ENCODE results near the gene ERCC3.
"Not testable (repeated sequence)": the region's sequence is repeated elsewhere in the genome, so short reads cannot be mapped to it uniquely, and the experiment has no call there.

Gene ERCC3

DNA sequence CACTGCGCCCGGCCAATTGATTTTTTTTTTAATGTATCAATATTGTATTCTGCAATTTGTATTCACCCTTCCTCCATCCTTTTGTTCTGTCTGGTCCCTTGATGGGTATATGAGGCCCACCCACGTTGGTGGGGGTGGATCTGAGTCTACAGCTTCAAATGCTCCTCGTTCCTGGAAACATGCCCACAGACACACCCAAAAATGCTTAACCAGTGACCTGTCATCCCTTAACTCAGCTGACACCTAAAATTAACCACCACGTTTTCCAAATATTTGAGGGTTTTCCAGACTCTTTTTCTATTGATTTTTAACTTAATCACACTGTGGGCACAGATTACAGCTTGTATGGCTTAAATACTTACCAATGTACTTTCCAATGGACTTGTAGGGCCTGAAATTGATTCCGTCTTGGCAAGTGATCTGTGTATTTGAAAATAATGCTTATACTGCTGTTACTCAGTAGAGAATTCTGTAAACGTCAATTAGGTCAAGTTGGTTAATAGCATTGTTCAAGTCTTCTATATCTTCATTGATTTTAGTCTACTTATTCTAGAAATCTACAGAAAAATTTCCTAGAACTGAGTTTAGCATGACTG, 39.5 kb downstream of the ERCC3 start:
- H3K9me3 ChIP-seq (ENCODE audit: low read length): no peaks in the 10 kb centered on the region
- no peak overlapping the region for H2AFZ ChIP-seq (ENCODE audit: low read length)
- H3K36me3 ChIP-seq (ENCODE audit: insufficient read depth, low read length): peaks cover 30% of the 10 kb centered on the region
- H3F3A ChIP-seq (ENCODE audit: insufficient read depth, low read length): no peaks in the 10 kb centered on the region
- no peaks in the 10 kb centered on the region for H3K4me1 ChIP-seq (ENCODE audit: insufficient read depth, low read length, severe bottlenecking)
- no peak overlapping the region for H3K27ac ChIP-seq (ENCODE audit: low read depth, low read length, poor library complexity, severe bottlenecking)
- no peak overlapping the region for H3K4me3 ChIP-seq (ENCODE audit: low read depth, low read length, poor library complexity, severe bottlenecking)
- no peaks in the 10 kb centered on the region for H3K79me2 ChIP-seq (ENCODE audit: insufficient read depth, low read length)
- TF ChIP-seq EZH2 (IDR thresholded peaks at IDR 0.05; ENCODE audit: borderline replicate concordance, low read length): no peak
- TF ChIP-seq, protein P1, sequence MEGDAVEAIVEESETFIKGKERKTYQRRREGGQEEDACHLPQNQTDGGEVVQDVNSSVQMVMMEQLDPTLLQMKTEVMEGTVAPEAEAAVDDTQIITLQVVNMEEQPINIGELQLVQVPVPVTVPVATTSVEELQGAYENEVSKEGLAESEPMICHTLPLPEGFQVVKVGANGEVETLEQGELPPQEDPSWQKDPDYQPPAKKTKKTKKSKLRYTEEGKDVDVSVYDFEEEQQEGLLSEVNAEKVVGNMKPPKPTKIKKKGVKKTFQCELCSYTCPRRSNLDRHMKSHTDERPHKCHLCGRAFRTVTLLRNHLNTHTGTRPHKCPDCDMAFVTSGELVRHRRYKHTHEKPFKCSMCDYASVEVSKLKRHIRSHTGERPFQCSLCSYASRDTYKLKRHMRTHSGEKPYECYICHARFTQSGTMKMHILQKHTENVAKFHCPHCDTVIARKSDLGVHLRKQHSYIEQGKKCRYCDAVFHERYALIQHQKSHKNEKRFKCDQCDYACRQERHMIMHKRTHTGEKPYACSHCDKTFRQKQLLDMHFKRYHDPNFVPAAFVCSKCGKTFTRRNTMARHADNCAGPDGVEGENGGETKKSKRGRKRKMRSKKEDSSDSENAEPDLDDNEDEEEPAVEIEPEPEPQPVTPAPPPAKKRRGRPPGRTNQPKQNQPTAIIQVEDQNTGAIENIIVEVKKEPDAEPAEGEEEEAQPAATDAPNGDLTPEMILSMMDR (IDR thresholded peaks at IDR 0.05; ENCODE audit: low read length): no peak
- no peak overlapping the region for H3K9ac ChIP-seq (ENCODE audit: low read length)
- H3K4me2 ChIP-seq (ENCODE audit: low read length): no peak overlapping the region
- H4K20me1 ChIP-seq (ENCODE audit: insufficient read depth, low read length): no peaks in the 10 kb centered on the region
- H3K9me2 ChIP-seq (ENCODE audit: low read depth, low read length): no peaks in the 10 kb centered on the region
- H3K27me3 ChIP-seq (ENCODE audit: insufficient read depth, low read length): no peaks in the 10 kb centered on the region

DNA sequence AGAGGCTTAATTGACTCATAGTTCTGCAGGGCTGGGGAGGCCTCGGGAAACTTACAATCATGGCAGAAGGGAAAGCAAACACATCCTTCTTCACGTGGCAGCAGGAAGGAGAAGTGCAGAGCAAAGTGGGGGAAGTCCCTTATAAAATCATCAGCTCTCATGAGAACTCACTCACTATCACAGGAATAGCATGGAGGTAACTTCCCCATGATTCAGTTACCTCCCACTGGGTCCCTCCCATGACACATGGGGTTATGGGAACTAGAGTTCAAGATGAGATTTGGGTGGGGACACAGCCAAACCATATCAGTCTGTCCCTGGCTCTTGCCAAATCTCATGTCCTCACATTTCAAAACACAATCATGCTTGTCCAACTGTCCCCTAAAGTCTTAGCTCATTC, 52.8 kb downstream of the ERCC3 start:
- not testable (repeated sequence) for H3K4me3 ChIP-seq (ENCODE audit: low read depth, low read length, poor library complexity, severe bottlenecking); H3K9me3 ChIP-seq (ENCODE audit: low read length); H3K9ac ChIP-seq (ENCODE audit: low read length); H3K27me3 ChIP-seq (ENCODE audit: insufficient read depth, low read length); H2AFZ ChIP-seq (ENCODE audit: low read length); H3K27ac ChIP-seq (ENCODE audit: low read depth, low read length, poor library complexity, severe bottlenecking); H3K4me2 ChIP-seq (ENCODE audit: low read length); H3K4me1 ChIP-seq (ENCODE audit: insufficient read depth, low read length, severe bottlenecking); H3F3A ChIP-seq (ENCODE audit: insufficient read depth, low read length); H3K36me3 ChIP-seq (ENCODE audit: insufficient read depth, low read length); H4K20me1 ChIP-seq (ENCODE audit: insufficient read depth, low read length); H3K9me2 ChIP-seq (ENCODE audit: low read depth, low read length); H3K79me2 ChIP-seq (ENCODE audit: insufficient read depth, low read length)

DNA sequence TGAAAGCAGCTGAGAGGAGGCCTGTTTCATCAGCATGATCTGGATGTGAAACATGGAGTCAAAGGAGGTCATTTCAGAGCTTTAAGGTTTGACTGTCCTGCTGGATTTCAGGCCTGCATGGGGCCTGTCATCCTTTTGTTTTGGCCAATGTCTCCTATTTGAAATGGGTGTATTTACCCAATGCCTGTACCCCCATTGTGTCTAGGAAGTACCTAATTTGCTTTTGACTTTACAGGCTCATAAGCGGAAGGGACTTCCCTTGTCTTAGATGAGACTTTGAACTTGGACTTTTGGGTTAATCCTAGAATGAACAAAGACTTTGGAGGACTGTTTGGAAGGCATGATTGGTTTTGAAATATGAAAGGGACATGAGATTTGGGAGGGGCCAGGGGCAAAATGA, 54.5 kb downstream of the ERCC3 start:
- Histone ChIP-seq H3K36me3 (ENCODE audit: insufficient read depth, low read length) (no peaks in the 10 kb centered on the region), H4K20me1 (ENCODE audit: insufficient read depth, low read length) (no peaks in the 10 kb centered on the region), H3K4me1 (ENCODE audit: insufficient read depth, low read length, severe bottlenecking) (no peaks in the 10 kb centered on the region), H3K4me3 (ENCODE audit: low read depth, low read length, poor library complexity, severe bottlenecking) (no peak overlapping the region), H3K4me2 (ENCODE audit: low read length) (no peak overlapping the region), H3K9me2 (ENCODE audit: low read depth, low read length) (no peaks in the 10 kb centered on the region), H3K79me2 (ENCODE audit: insufficient read depth, low read length) (no peaks in the 10 kb centered on the region), H3F3A (ENCODE audit: insufficient read depth, low read length) (no peaks in the 10 kb centered on the region), H3K27ac (ENCODE audit: low read depth, low read length, poor library complexity, severe bottlenecking) (no peak overlapping the region), H3K9ac (ENCODE audit: low read length) (no peak overlapping the region), H3K9me3 (ENCODE audit: low read length) (peaks cover 3% of the 10 kb centered on the region; the same call in 1 of the 2 replicates), H3K27me3 (ENCODE audit: insufficient read depth, low read length) (no peaks in the 10 kb centered on the region), H2AFZ (ENCODE audit: low read length) (no peak overlapping the region)
- no peak for TF ChIP-seq EZH2 (IDR thresholded peaks at IDR 0.05; ENCODE audit: borderline replicate concordance, low read length)
- TF ChIP-seq, protein P1 (IDR thresholded peaks at IDR 0.05; ENCODE audit: low read length): no peak

DNA sequence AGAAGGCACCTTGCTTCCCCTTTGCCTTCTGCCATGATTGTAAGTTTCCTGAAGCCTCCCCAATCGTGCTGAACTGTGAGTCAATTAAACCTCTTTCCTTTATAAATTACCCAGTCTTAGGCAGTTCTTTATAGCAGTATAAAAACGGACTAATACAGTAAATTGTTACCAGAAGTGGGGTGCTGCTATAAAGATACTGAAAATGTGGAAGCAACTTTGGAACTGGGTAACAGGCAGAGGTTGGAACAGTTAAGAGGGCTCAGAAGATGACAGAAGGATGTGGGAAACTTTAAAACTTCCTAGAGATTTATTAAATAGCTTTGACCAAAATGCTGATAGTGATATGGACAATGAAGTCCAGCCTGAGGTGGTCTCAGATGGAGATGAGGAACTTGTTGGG, 56.2 kb downstream of the ERCC3 start:
- H2AFZ ChIP-seq (ENCODE audit: low read length); H3K9ac ChIP-seq (ENCODE audit: low read length); H3K9me2 ChIP-seq (ENCODE audit: low read depth, low read length); H4K20me1 ChIP-seq (ENCODE audit: insufficient read depth, low read length); H3K27ac ChIP-seq (ENCODE audit: low read depth, low read length, poor library complexity, severe bottlenecking); H3K36me3 ChIP-seq (ENCODE audit: insufficient read depth, low read length); H3K79me2 ChIP-seq (ENCODE audit: insufficient read depth, low read length); H3K27me3 ChIP-seq (ENCODE audit: insufficient read depth, low read length); H3K4me3 ChIP-seq (ENCODE audit: low read depth, low read length, poor library complexity, severe bottlenecking); H3K9me3 ChIP-seq (ENCODE audit: low read length); H3K4me1 ChIP-seq (ENCODE audit: insufficient read depth, low read length, severe bottlenecking); H3K4me2 ChIP-seq (ENCODE audit: low read length); H3F3A ChIP-seq (ENCODE audit: insufficient read depth, low read length): not testable (repeated sequence)
